ENCODE data around the gene MGAT4B. TPM values are rescaled to one million over a fixed set of nuclear protein-coding genes. Genes with fewer than 3 reads are reported as not detected.

The MGAT4B gene
- total RNA-seq, 4 donors from 2014 or later, result 495 to 1,114 (median 787) TPM

DNA sequence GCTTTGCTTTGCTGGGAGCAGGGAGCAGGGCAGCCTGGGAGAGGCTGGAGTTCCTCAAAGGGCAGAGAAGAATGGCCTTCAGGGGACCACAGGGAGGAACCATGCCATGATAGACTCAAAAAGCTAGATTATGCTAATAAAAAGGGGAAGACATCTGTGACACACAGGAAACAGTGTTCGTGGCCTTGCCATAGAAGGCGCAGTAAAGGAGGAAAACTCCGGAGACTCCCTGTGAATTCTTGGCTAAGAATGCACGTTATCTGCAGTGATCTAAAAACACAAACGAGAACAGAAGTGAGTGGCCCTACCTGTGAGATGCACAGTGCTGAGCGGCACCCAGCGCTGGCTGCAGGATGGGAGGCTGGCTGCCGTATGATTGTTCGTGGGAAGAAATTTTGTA lies 28.8 kb downstream of the MGAT4B start:
- 85% methylated on average over 9 of the region's 9 CpGs; no CpG with 5 or more reads in 1 of the 2 donors for WGBS, 2 donors (ENCODE audit: low coverage in 1 of 2)
- Histone ChIP-seq H3K27me3 (no peaks in the 10 kb centered on the region), H3K27ac (no peak overlapping the region), H3K36me3 (peaks cover 0 to 24% (median 10%) of the 10 kb centered on the region in 4 donors), H3K4me1 (no peaks in the 10 kb centered on the region), H3K9me3 (no peaks in the 10 kb centered on the region), H3K4me3 (no peak overlapping the region)
- in situ Hi-C loops (cut with MboI; ENCODE audit: low pct_ligation_motif_present in 1 of 4, low pct_unique_long_range_greater_than_20kb in 1 of 4, low sequenced_read_pairs in 3 of 4) (no loop called here), intact Hi-C loops (cut with DNase I; ENCODE audit: low total_unique reads) (no loop called here)
- no peak for DNase-seq
- TF ChIP-seq, protein P1, sequence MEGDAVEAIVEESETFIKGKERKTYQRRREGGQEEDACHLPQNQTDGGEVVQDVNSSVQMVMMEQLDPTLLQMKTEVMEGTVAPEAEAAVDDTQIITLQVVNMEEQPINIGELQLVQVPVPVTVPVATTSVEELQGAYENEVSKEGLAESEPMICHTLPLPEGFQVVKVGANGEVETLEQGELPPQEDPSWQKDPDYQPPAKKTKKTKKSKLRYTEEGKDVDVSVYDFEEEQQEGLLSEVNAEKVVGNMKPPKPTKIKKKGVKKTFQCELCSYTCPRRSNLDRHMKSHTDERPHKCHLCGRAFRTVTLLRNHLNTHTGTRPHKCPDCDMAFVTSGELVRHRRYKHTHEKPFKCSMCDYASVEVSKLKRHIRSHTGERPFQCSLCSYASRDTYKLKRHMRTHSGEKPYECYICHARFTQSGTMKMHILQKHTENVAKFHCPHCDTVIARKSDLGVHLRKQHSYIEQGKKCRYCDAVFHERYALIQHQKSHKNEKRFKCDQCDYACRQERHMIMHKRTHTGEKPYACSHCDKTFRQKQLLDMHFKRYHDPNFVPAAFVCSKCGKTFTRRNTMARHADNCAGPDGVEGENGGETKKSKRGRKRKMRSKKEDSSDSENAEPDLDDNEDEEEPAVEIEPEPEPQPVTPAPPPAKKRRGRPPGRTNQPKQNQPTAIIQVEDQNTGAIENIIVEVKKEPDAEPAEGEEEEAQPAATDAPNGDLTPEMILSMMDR (IDR thresholded peaks at IDR 0.05), result no peak
- no peak for TF ChIP-seq EP300 (IDR thresholded peaks at IDR 0.05; ENCODE audit: low read depth)
- no peak for TF ChIP-seq POLR2A (IDR thresholded peaks at IDR 0.05)
- TF ChIP-seq POLR2AphosphoS5 (IDR thresholded peaks at IDR 0.05), result no peak

DNA sequence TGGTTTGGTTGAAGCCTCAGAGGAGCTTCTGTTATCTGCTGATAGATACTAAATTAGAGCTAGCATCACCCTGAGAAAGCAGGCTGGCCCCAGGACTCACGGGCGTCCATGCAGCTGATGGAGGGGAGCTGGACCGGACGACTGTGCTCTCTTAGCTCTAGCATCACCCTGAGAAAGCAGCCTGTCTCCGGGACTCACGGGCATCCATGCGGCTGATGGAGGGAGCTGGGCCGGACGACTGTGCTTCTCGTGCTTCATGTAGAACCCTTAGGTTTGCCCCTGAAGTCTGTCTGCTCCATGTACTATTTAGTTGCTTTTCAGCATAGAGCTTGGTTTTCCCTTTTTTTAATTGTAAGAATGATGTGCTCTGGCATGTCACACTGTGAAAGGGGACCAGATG lies 29.2 kb downstream of the MGAT4B start:
- DNase-seq, result no peak
- no peaks in the 10 kb centered on the region for H3K27me3 ChIP-seq
- no peaks in the 10 kb centered on the region for H3K9me3 ChIP-seq
- H3K27ac ChIP-seq, result no peak overlapping the region
- H3K4me1 ChIP-seq, result no peaks in the 10 kb centered on the region
- TF ChIP-seq POLR2AphosphoS5 (IDR thresholded peaks at IDR 0.05), result no peak
- no peak for TF ChIP-seq POLR2A (IDR thresholded peaks at IDR 0.05)
- no peak for TF ChIP-seq EP300 (IDR thresholded peaks at IDR 0.05; ENCODE audit: low read depth)
- TF ChIP-seq, protein P1 (IDR thresholded peaks at IDR 0.05), result no peak
- intact Hi-C loops (cut with DNase I; ENCODE audit: low total_unique reads), result no loop called here
- H3K36me3 ChIP-seq, result peaks cover 0 to 24% (median 12%) of the 10 kb centered on the region in 4 donors
- no peak overlapping the region for H3K4me3 ChIP-seq
- in situ Hi-C loops (cut with MboI; ENCODE audit: low pct_ligation_motif_present in 1 of 4, low pct_unique_long_range_greater_than_20kb in 1 of 4, low sequenced_read_pairs in 3 of 4), result no loop called here
- WGBS, 2 donors (ENCODE audit: low coverage in 1 of 2), result 92% methylated on average over 8 of the region's 10 CpGs; no CpG with 5 or more reads in 1 of the 2 donors

DNA sequence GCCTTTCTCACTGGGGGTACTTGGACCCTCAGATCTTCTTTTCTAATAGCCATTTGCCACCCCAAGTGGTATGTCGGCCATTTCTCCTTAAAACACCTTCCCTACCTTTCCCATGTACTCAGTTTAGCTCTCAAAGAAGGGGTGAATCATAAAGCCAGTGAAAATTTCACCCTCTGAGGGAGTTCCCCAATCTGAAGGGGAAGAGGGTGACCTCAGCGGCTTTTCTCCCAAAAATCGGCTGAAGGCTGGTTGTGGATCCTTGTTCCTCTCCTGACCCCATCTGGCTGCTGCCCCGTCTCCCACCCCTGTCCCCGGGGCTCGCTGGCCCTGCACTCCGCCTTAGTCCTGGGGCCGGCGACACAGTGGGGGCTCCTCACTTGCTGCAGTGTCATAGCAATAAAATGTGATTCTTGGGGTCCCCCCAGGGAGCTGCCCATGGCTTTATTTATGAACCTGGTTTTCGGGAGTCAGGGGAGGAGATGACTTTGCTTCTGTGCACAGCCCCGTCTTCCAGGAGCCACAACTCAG lies 30.2 kb downstream of the MGAT4B start:
- TF ChIP-seq, protein P1 (IDR thresholded peaks at IDR 0.05), result no peak
- TF ChIP-seq POLR2A (IDR thresholded peaks at IDR 0.05), result no peak
- no peak for TF ChIP-seq EP300 (IDR thresholded peaks at IDR 0.05; ENCODE audit: low read depth)
- TF ChIP-seq POLR2AphosphoS5 (IDR thresholded peaks at IDR 0.05), result no peak
- intact Hi-C loops (cut with DNase I; ENCODE audit: low total_unique reads), result no loop called here
- no peak overlapping the region for H3K4me3 ChIP-seq
- no peaks in the 10 kb centered on the region for H3K27me3 ChIP-seq
- no peak for DNase-seq
- H3K9me3 ChIP-seq, result no peaks in the 10 kb centered on the region
- 83 to 88% methylated on average over 1 to 11 of the region's 11 CpGs for WGBS, 2 donors (ENCODE audit: low coverage in 1 of 2)
- no peak overlapping the region for H3K27ac ChIP-seq
- H3K4me1 ChIP-seq, result no peaks in the 10 kb centered on the region
- in situ Hi-C loops (cut with MboI; ENCODE audit: low pct_ligation_motif_present in 1 of 4, low pct_unique_long_range_greater_than_20kb in 1 of 4, low sequenced_read_pairs in 3 of 4), result no loop called here
- H3K36me3 ChIP-seq, result peaks cover 0 to 33% (median 19%) of the 10 kb centered on the region in 4 donors

DNA sequence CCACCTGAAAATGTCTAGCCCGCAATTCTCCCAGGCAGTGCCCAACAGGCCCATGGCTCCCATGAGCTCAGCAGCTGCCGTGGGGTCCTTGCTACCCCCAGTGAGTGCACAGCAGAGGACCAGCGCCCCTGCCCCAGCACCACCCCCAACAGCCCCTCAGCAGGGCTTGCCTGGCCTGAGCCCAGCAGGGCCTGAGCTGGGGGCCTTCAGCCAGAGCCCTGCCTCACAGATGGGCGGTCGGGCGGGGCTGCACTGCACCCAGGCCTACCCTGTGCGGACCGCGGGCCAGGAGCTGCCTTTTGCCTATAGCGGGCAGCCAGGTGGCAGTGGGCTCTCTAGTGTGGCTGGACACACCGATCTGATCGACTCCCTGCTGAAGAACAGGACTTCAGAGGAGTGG lies 32.2 kb downstream of the MGAT4B start:
- TF ChIP-seq EP300 (IDR thresholded peaks at IDR 0.05; ENCODE audit: low read depth) (no peak), POLR2AphosphoS5 (IDR thresholded peaks at IDR 0.05) (no peak), POLR2A (IDR thresholded peaks at IDR 0.05) (no peak)
- TF ChIP-seq, protein P1 (IDR thresholded peaks at IDR 0.05), result no peak
- no peaks in the 10 kb centered on the region for H3K4me1 ChIP-seq
- no peak overlapping the region for H3K27ac ChIP-seq
- no peaks in the 10 kb centered on the region for H3K9me3 ChIP-seq
- H3K4me3 ChIP-seq, result no peak overlapping the region
- in situ Hi-C loops (cut with MboI; ENCODE audit: low pct_ligation_motif_present in 1 of 4, low pct_unique_long_range_greater_than_20kb in 1 of 4, low sequenced_read_pairs in 3 of 4), result no loop called here
- no peak for DNase-seq
- 98% methylated on average over 11 of the region's 12 CpGs; no CpG with 5 or more reads in 1 of the 2 donors for WGBS, 2 donors (ENCODE audit: low coverage in 1 of 2)
- intact Hi-C loops (cut with DNase I; ENCODE audit: low total_unique reads), result no loop called here
- peaks cover 0 to 51% (median 28%) of the 10 kb centered on the region in 4 donors for H3K36me3 ChIP-seq
- no peaks in the 10 kb centered on the region for H3K27me3 ChIP-seq

Measured in transverse colon (tissue), 4 donors.